Smooth muscle cell (in vitro differentiated cells): ENCODE data around the gene SYNJ2. TPM values are rescaled to one million over a fixed set of nuclear protein-coding genes. Genes with fewer than 3 reads are reported as not detected.

Experiments
- DNase-seq: peaks from one replicate; lab custom pipeline; 2025; ENCODE audit not compliant: unreplicated experiment; lab: John Stamatoyannopoulos, UW
- H2AFZ ChIP-seq: fragments of 200-600 bp; sonication (generic); 2 replicates; pipeline ENCODE4 v1.6.0; 2016; ENCODE audit warnings: antibody characterized with exemption, low read depth, mild to moderate bottlenecking
- H3F3A ChIP-seq: fragments of 200-600 bp; sonication (generic); 2 replicates; pipeline ENCODE4 v1.6.0; 2017; ENCODE audit warnings: antibody characterized with exemption, low read depth
- H3K27ac ChIP-seq: fragments of 200-600 bp; sonication (generic); 2 replicates; pipeline ENCODE4 v1.5.1; 2016; ENCODE audit warnings: low read depth, mild to moderate bottlenecking
- H3K27me3 ChIP-seq: fragments of 200-600 bp; sonication (generic); 2 replicates; pipeline ENCODE4 v1.6.1; 2016; ENCODE audit warnings: low read depth, mild to moderate bottlenecking
- H3K36me3 ChIP-seq: fragments of 200-600 bp; sonication (generic); 2 replicates; pipeline ENCODE4 v1.5.1; 2016; ENCODE audit warnings: low read depth
- H3K4me1 ChIP-seq: fragments of 200-600 bp; sonication (generic); 2 replicates; pipeline ENCODE4 v1.5.1; 2016; ENCODE audit warnings: low read depth
- H3K4me2 ChIP-seq: fragments of 200-600 bp; sonication (generic); 2 replicates; pipeline ENCODE4 v1.6.0; 2016; ENCODE audit warnings: mild to moderate bottlenecking
- H3K4me3 ChIP-seq: fragments of 200-600 bp; sonication (generic); 2 replicates; pipeline ENCODE4 v1.5.1; 2016; ENCODE audit warnings: mild to moderate bottlenecking
- H3K79me2 ChIP-seq: fragments of 200-600 bp; sonication (generic); 2 replicates; pipeline ENCODE4 v1.6.0; 2016; ENCODE audit warnings: low read depth, mild to moderate bottlenecking
- H3K9ac ChIP-seq: fragments of 200-600 bp; sonication (generic); 2 replicates; pipeline ENCODE4 v1.6.0; 2016; ENCODE audit warnings: low read depth
- H3K9me3 ChIP-seq: fragments of 200-600 bp; sonication (generic); replicated peaks from 2 replicates; pipeline ENCODE4 v1.5.1; 2016; ENCODE audit warnings: low read depth
- H4K20me1 ChIP-seq: fragments of 200-600 bp; sonication (generic); 2 replicates; pipeline ENCODE4 v1.6.0; 2016; ENCODE audit warnings: low read depth
- WGBS: methylation state at CpG from one replicate; pipeline ENCODE4 v1.1.7; 2016; ENCODE audit warnings: low lambda C conversion rate; 5-methylcytosine and 5-hydroxymethylcytosine counted together
- polyA plus RNA-seq: library from polyadenylated mRNA; unstranded; fragments of >200 nt; fragmentation: Nextera tagmentation; extraction: Ambion mirVana; gene quantifications from 2 replicates; pipeline ENCODE4 v1.2.1, GENCODE V29; 2016
- total RNA-seq: library from RNA; depleted of rRNA; stranded (reverse); fragments of >200 nt; gene quantifications from 2 replicates; pipeline ENCODE4 v1.2.3, GENCODE V29; 2014
- TF ChIP-seq, protein P1 (sequence below): fragments of 200-600 bp; sonication (generic); IDR thresholded peaks from 2 replicates; pipeline ENCODE4 v1.5.1; 2017; ENCODE audit warnings: borderline replicate concordance, mild to moderate bottlenecking, antibody characterized with exemption; ENCODE audit not compliant: insufficient read depth, poor library complexity, severe bottlenecking

SYNJ2 gene
- total and polyA plus RNA-seq, 2 experiments from 2014 or later = 6.0 to 6.1 TPM

DNA sequence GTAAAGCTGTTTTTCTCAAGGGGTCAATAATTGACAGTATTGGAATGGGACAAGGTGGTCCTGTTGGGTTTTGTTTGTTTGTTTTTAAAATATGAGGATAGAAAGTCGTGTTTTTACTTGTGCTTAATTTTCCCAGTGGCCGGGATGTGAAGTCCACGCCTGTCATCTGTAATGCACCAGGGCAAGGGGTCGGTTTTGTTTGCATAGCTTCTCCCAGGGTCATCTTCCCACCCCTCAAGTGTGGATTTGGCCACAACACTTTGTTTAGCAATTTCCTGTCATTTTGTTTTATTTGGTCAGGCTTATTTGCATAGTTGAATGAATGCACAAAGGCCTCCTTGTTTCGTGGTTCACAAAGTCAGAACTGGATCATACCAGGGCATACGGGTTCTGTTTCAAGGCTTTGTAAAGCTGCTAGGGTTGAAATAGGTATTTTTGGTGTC, 29.8 kb downstream of the SYNJ2 start:
- Histone ChIP-seq H3K27ac (no peak overlapping the region), H3K9me3 (no peaks in the 10 kb centered on the region), H3K4me2 (no peak overlapping the region), H3K79me2 (peaks cover 82% of the 10 kb centered on the region), H3K4me1 (no peaks in the 10 kb centered on the region), H4K20me1 (no peaks in the 10 kb centered on the region), H3F3A (no peaks in the 10 kb centered on the region), H3K9ac (no peak overlapping the region), H3K4me3 (no peak overlapping the region), H3K27me3 (no peaks in the 10 kb centered on the region), H3K36me3 (no peaks in the 10 kb centered on the region), H2AFZ (no peak overlapping the region)
- TF ChIP-seq, protein P1, sequence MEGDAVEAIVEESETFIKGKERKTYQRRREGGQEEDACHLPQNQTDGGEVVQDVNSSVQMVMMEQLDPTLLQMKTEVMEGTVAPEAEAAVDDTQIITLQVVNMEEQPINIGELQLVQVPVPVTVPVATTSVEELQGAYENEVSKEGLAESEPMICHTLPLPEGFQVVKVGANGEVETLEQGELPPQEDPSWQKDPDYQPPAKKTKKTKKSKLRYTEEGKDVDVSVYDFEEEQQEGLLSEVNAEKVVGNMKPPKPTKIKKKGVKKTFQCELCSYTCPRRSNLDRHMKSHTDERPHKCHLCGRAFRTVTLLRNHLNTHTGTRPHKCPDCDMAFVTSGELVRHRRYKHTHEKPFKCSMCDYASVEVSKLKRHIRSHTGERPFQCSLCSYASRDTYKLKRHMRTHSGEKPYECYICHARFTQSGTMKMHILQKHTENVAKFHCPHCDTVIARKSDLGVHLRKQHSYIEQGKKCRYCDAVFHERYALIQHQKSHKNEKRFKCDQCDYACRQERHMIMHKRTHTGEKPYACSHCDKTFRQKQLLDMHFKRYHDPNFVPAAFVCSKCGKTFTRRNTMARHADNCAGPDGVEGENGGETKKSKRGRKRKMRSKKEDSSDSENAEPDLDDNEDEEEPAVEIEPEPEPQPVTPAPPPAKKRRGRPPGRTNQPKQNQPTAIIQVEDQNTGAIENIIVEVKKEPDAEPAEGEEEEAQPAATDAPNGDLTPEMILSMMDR = no peak
- WGBS = 87% methylated on average over 6 of the region's 6 CpGs
- DNase-seq = no peak

DNA sequence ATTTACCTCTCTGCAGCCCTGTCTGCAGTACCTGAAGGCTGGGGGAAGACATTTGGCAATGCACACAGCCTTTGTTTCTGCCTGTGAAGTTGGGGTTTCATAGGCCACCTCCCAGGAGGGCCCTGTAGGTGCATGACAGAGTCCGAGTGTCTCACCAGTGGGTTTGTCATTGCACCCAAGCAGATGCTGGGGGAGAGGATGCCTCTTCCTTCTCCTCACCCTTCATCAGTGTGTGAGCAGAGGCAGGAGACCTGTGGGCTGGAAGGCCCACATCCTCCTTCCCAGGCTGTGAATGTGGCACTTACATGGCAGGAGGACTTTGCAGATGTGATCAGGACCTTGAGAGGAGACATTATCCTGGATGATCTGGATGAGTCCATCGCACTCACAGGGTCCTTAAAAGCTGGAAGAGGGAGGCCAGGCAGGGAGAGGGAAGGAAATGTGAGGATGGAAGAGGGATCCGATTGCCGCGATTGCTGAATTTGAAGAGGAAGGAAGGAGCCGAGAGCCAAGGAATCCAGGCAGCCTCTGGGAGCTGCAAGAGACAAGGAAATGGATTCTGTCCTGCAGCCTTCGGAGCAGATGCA, 30.4 kb downstream of the SYNJ2 start:
- Histone ChIP-seq H3K9ac (no peak overlapping the region), H3K27ac (no peak overlapping the region), H3F3A (no peaks in the 10 kb centered on the region), H4K20me1 (no peaks in the 10 kb centered on the region), H3K4me2 (no peak overlapping the region), H3K4me3 (no peak overlapping the region), H3K27me3 (no peaks in the 10 kb centered on the region), H3K79me2 (peaks cover 84% of the 10 kb centered on the region), H3K9me3 (no peaks in the 10 kb centered on the region), H3K36me3 (no peaks in the 10 kb centered on the region), H2AFZ (no peak overlapping the region), H3K4me1 (no peaks in the 10 kb centered on the region)
- DNase-seq = no peak
- TF ChIP-seq, protein P1 = no peak
- 95% methylated on average over 7 of the region's 7 CpGs for WGBS

DNA sequence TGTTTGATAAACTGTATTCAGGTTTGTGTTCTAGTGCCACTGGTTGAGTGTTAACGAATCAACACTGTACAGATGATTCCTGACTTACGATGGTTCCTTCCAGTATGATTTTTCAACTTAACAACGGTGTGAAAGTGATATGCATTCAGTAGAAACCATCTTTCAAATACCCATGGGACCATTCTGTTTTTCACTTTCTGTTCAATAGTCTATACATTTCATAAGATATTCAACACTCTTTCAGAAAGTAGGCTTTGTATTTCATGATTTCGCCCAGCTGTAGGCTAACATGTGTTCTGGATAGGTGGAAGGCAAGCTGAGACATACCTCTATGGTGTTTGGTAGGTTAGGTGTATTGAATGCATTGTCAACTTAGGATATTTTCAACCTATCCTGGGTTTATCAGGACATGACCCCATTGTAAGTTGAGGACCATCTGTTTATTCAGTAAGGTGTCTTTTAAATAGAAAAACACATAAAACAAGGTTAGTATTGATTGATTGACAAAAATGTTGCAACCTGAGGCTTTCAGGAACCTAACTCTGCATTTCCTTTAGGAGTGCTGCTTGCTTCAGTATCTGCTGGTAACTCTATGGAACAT, 32.3 kb downstream of the SYNJ2 start:
- Histone ChIP-seq H3F3A (no peaks in the 10 kb centered on the region), H3K27me3 (no peaks in the 10 kb centered on the region), H4K20me1 (no peaks in the 10 kb centered on the region), H3K9ac (no peak overlapping the region), H3K27ac (no peak overlapping the region), H3K9me3 (no peaks in the 10 kb centered on the region), H3K4me3 (no peak overlapping the region), H3K4me2 (no peak overlapping the region), H3K36me3 (no peaks in the 10 kb centered on the region), H2AFZ (no peak overlapping the region), H3K79me2 (peaks cover 71% of the 10 kb centered on the region), H3K4me1 (no peaks in the 10 kb centered on the region)
- DNase-seq = no peak
- TF ChIP-seq, protein P1 = no peak
- 85% methylated on average over 4 of the region's 4 CpGs for WGBS
